Measurements from ENCODE around the gene COL18A1. TPM values are rescaled to one million over a fixed set of nuclear protein-coding genes. Genes with fewer than 3 reads are reported as not detected.
"Not testable (repeated sequence)": the region's sequence is repeated elsewhere in the genome, so short reads cannot be mapped to it uniquely, and the experiment has no call there.

The COL18A1 gene
- total RNA-seq, 2 donors from 2014 or later = 56.2 to 229 TPM

DNA sequence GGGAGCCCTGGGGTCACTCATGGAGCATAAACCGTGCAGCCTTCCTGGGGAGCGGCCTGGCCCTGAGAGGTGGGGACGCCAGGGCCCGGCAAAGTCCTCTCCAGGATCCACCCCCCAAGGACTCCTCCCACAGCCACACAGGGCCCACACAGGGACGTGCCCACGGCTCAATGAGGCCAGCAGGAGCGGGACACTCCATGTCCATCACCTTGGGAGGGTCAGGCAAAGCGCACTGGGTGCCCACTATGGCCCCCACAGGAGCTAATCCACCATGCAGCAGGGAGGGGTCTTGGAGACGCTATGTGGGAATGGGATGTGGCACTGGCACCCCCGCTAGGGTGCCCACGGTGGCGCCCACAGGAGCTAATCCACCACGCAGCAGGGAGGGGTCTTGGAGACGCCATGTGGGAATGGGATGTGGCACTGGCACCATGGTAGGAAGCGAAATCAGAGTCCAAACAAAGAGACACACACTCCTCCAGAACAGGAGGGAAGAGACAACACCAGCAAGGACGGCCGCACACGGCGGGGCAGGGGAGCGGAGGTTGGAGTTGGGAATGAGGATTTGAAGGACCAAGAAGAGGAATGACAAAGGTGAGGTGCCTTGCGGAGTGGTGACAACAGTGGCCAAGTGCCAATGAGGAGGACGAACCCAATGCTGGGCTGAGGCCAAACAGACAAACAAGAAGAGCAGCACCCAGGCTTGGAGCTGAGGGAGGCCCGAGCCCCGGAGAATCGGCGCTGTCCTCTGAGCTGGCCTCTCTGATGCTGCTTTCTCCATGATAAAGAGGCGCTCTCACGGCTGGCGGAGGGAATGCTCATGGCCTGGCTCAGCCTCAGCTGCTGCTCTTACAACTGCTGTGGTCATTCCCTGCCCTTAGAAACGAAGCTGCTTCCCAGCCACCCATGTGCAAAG, 155.4 kb downstream of the COL18A1 start:
- intact Hi-C loops (cut with DNase I) = no loop called here
- Histone ChIP-seq H3K4me3 (no peak overlapping the region), H3K4me1 (replicated peaks) (no peaks in the 10 kb centered on the region), H3K27ac (no peak overlapping the region), H3K9me3 (no peaks in the 10 kb centered on the region), H3K36me3 (no peaks in the 10 kb centered on the region), H3K27me3 (replicated peaks; ENCODE audit: insufficient read depth) (no peaks in the 10 kb centered on the region)
- TF ChIP-seq POLR2AphosphoS5 (IDR thresholded peaks at IDR 0.05) (no peak), POLR2A (IDR thresholded peaks at IDR 0.05) (no peak), CTCF (IDR thresholded peaks at IDR 0.05) (no peak)
- DNase-seq (ENCODE audit: low spot score) = no peak
- 78% methylated on average over 30 of the region's 30 CpGs for WGBS

- H3K9me3 ChIP-seq; DNase-seq (ENCODE audit: low spot score); intact Hi-C loops (cut with DNase I); H3K36me3 ChIP-seq; H3K27ac ChIP-seq; H3K4me1 ChIP-seq (replicated peaks); H3K4me3 ChIP-seq; H3K27me3 ChIP-seq (replicated peaks; ENCODE audit: insufficient read depth): not testable (repeated sequence)
- 71% methylated on average over 8 of the region's 8 CpGs for WGBS
Measured at GRCh38 chr21:45561241-45561640, 156.3 kb downstream of the COL18A1 start.

- 32% methylated on average over 10 of the region's 10 CpGs for WGBS
- Histone ChIP-seq H3K9me3 (no peaks in the 10 kb centered on the region), H3K27me3 (replicated peaks; ENCODE audit: insufficient read depth) (no peaks in the 10 kb centered on the region), H3K4me3 (no peak overlapping the region), H3K27ac (no peak overlapping the region), H3K36me3 (no peaks in the 10 kb centered on the region), H3K4me1 (replicated peaks) (no peaks in the 10 kb centered on the region)
- DNase-seq (ENCODE audit: low spot score) = no peak
- TF ChIP-seq POLR2AphosphoS5 (IDR thresholded peaks at IDR 0.05) (no peak), CTCF (IDR thresholded peaks at IDR 0.05) (no peak), POLR2A (IDR thresholded peaks at IDR 0.05) (no peak)
- intact Hi-C loops (cut with DNase I) = no loop called here
Measured at GRCh38 chr21:45562402-45562801, 157.4 kb downstream of the COL18A1 start.

GRCh38 chr21:45562965-45563364, 158.0 kb downstream of the COL18A1 start:
- TF ChIP-seq POLR2A (IDR thresholded peaks at IDR 0.05) = no peak
- no peak for TF ChIP-seq POLR2AphosphoS5 (IDR thresholded peaks at IDR 0.05)
- no peak for TF ChIP-seq CTCF (IDR thresholded peaks at IDR 0.05)
- Histone ChIP-seq H3K36me3 (no peaks in the 10 kb centered on the region), H3K27ac (no peak overlapping the region), H3K9me3 (no peaks in the 10 kb centered on the region), H3K4me3 (no peak overlapping the region), H3K27me3 (replicated peaks; ENCODE audit: insufficient read depth) (no peaks in the 10 kb centered on the region), H3K4me1 (replicated peaks) (no peaks in the 10 kb centered on the region)
- intact Hi-C loops (cut with DNase I) = no loop called here
- no peak for DNase-seq (ENCODE audit: low spot score)
- WGBS = 30% methylated on average over 6 of the region's 6 CpGs

Small RNA genes lying within 50 kb of the gene (microRNA-seq; reads per million reads assigned to microRNA genes)
- gene MIR6815 = 2.3 reads per million, percentile 32 among the genes with 10 or more reads in this experiment

Small RNA genes lying within 50 kb of the gene (small RNA-seq; reads per million reads assigned to genes)
- gene MIR6815 = 0 reads per million in 2 donors
- 0 reads per million in 2 donors for gene MTCO1P3

Other genes with a start within 250 kb of the COL18A1 start
- gene POFUT2, start 117.3 kb upstream of the COL18A1 start, total RNA-seq = 10 to 100 TPM; 20.2 to 52.4 TPM
- 10 to 100 TPM; 12.2 to 15.5 TPM for gene SLC19A1, start 137.3 kb downstream of the COL18A1 start, total RNA-seq
- 10 to 100 TPM in 1 of 2 donors, under 1 TPM in 1; 0.77 to 17.2 TPM for gene PCBP3, start 238.6 kb downstream of the COL18A1 start, total RNA-seq